Stimulated activated CD8-positive, alpha-beta memory T cell treated with anti-CD3 and anti-CD28 coated beads, Interleukin-4, amount 100 ng/mL, for 1 hour (primary cell): ENCODE results near the gene SHB.

ENCODE experiments used
- DNase-seq, 2 donors: peaks; one replicate each; pipeline ENCODE4 v3.0.0-alpha.2; 2020; ENCODE audit warnings: low read depth in 2 of 2, low spot score in 1 of 2

SHB gene

GRCh38 chr9:38088006-38088925, 19.2 kb upstream of the SHB start:
- peak; percentile 54 to 62 for DNase-seq

GRCh38 chr9:38086496-38086895, 17.5 kb upstream of the SHB start:
- DNase-seq: no peak

DNA sequence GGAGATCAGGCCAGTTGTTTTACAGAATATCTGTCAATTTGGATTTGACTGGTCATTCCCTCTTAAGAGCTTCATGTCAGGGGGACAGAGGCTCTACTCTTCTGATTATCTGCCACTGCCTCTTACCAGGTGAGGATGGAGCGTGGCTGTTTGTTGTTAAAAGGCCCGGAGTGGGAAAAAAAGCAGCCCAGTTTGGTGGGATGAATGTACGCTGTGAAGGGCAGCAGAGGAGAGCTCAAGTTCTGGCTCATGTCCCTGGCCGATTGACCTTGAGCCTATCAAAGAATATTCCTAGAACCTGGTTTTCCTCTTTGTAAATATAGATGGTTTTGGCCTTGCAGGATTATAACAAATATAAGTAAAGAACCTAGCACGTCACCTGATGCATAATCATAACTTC, 16.3 kb upstream of the SHB start:
- no peak for DNase-seq

DNA sequence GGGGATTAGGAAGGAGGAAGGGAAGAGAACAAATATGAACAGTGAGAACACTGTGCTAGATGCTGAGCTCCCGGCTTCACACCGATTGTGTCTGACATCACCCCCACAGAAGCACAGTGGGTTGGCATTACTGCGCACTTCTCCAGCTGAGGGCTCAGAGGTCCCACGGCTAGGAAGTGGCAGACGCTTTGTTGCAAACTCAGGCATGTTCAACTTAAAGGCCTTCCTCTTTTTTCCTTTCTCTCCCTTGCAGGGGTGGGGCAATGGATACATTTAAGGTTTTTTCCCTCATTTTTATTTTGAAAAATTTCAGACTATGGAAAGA, 15.5 kb upstream of the SHB start:
- no peak for DNase-seq

- DNase-seq: no peak
These were observed 15.0 kb upstream of the SHB start for GRCh38 chr9:38083858-38084555.

DNA sequence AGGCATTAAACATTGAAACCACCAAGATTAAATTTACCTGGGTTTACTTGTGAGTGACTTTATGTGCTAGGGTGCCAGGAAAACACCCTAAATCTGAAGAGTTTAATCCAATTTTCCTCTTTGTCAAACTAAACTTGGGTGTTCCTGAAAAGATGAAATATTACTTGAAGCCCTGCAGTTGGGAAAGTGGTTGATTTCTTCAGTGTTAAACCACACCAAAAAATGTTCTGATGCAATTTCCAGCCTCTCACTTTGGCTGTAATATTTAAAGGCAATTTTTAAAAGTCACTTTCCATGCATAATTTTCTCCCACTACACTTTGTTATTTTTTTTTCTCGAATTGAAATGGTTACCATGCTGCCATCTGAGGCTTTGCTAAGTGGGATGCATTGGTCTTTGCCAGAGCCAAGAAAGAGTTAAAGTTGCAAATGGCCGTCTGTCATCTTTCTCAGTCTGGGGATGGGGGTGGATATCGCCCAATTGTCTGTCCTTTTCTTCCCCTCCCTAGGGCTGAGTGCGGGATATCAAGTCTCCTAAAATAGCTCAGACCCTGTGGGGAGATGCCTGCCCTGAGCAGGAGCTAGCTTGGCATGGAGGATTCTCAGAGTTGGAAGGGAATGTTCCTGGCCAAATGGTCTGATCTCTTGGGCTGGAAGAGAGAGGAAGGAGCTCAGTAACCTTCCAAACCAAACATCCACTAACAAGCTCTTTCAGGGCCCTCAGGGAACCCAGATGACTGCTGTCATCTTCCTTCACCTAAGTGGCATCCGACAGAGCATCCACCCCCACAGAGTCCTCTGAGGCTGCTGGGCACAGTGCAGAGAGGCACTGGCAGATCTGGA, 13.6 kb upstream of the SHB start:
- no peak for DNase-seq

DNA sequence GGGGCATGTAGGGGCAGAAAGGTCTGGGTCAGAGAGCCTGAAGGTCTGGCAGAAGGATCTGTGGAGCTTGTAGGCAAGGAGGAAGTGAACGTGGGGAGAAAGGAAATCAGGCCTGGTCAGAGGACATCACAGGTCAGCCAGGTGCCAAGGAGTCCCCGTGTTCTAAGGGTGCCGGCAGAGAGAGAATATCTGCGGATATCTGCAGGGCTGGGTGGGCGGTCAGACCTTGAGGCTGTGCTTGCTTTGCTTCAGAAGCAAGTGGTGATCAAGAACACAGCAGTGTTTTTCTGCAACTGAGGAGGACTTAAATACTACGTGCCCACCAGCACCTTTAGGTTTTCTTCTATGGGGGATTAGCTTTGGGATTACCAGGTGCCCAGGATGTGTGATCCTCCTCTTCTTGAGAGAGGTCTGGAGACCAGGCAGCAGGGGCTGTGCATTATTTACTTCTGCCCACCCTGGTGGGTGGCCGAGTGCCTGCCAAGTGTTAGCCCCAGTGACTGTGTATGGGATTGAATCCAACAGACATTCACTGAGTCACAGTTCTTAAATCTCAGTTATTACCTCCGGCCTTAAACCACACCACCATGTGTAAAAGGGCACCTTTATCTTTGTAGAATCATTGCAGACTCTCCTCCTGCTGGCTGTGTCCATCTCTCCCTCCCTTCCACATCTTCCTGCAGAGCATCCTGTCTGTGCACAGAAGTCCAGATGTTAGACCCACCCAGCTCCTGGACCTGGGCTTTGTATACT, 12.5 kb upstream of the SHB start:
- DNase-seq: no peak

- DNase-seq: no peak
These were observed 10.5 kb upstream of the SHB start for GRCh38 chr9:38079461-38080031.

DNA sequence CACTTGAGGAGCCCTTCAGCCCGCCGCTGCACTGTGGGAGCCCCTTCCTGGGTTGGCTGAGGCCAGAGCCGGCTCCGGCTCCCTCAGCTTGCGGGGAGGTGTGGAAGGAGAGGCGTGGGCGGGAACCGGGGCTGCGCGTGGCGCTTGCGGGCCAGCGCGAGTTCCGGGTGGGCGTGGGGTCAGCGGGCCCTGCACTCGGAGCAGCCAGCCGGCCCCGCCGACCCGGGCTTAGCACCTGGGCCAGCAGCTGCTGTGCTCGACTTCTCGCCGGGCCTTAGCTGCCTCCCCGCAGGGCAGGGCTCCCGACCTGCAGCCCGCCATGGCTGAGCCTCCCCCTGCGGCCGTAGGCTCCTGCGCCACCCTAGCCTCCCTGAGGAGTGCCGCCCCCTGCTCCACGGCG, 6.2 kb upstream of the SHB start:
- DNase-seq: no peak

DNA sequence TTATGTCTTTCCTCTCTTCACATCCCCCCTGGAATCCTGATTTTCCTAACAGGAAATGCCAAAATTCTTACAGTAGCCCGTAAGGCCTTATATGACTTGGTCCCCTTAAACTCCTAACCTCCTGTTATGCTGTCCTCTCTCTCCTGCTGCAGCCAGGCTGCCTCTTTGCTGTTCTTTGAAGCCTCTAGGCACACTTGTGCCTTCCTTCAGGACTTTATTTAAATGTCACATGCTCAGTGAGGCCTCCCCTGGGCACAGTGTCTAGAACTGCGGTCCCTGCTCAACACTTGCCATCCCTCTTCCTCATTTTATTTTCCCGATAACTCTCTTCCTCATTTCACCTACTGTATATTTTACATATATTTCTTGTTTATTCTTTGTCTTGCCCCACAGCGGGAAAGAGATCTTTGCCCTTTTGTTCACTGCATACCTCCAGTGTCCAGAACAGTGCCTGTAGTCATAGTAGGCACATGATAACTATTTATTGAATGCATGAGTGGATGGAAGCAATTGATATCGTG, 5.5 kb upstream of the SHB start:
- no peak for DNase-seq

DNA sequence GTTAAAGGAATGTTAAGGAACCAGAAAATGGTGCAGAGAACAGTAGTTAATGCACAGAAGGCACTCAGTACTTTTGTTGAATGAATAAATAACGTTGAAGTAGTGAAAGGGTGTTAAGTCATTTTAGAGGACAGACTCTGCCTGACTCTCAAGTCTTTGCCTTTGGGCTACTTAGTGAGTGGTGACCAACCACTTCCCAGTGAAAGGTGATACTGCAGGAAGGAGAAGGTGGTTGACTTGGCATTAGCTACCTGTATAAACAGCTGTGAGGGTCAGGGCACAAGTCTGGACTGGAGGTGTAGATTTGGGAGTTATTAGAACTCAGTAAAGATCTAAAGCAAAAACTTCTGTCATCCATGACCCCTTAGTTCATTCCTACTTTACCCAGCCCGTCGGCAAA, 4.9 kb upstream of the SHB start:
- DNase-seq: no peak

DNA sequence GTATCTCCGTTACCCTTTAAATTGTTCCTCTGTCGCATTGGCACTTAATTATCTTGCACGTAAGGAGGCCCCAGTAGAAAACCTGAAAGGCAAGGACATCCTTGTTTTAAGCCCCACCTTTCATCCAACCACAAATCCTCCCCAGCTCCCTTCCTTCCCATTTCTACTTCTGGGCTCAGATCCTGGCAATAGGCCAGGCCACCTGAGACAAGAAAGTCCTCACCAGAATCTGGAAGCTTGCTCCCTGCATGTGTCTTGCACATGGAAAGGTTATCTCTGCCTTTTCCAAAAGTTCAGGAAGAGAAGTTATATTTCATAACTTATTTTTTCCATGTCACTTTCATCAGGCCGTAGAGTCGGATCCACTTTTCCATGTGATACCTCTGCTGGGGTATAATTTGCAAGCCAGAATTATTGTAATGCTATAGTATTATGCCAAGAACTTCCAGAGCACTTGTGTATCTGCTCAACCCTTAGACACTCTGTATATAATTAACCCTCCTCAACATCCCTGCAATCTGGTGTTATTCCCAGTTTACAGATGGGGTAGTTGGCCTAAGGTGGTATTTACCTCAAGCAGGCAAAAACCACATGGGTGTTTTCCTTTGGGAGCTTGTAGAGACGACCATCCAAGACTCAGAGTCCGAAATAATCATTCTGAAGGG, 2.6 kb upstream of the SHB start:
- DNase-seq: no peak

DNA sequence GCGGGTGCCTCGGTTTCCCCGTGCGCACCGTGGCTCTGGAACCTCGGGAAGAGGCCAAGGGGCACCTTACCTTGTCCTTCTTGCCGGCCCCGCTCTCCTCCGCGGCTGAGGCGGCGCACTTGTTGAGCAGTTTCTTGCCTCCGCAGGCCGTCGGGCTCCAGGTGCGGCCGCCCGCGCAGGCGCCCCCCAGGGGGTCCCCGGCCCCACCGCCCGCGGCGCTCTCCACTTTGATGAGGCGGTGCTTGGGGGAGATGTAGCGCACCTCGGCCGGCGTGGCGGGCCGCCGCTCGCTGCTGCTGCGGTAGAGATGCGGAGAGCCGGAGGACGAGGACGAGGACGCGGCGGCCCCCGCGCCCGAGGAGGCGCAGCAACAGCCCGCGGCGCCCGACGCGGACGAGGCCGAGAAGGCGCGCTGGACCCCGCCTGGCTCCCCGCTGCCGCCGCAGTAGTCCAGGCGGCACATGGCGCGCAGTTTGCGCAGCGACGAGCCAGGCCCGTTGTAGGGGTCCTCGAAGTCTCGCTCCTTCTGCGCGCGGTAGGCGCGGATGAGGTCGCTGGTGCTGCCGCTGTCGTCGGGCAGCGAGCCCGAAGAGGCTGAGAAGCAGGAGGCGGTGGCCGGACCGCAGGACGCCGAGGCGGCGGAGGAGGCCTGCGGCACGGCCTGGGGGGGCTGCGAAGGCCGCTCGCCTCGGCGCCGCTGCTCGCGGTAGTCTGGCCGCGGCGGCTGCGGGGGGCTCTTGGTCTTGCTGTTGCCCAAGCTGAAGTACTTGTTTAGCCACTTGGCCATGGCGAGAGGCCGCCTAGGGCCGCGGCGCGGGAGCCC, 957 bp downstream of the SHB start:
- no peak for DNase-seq

DNA sequence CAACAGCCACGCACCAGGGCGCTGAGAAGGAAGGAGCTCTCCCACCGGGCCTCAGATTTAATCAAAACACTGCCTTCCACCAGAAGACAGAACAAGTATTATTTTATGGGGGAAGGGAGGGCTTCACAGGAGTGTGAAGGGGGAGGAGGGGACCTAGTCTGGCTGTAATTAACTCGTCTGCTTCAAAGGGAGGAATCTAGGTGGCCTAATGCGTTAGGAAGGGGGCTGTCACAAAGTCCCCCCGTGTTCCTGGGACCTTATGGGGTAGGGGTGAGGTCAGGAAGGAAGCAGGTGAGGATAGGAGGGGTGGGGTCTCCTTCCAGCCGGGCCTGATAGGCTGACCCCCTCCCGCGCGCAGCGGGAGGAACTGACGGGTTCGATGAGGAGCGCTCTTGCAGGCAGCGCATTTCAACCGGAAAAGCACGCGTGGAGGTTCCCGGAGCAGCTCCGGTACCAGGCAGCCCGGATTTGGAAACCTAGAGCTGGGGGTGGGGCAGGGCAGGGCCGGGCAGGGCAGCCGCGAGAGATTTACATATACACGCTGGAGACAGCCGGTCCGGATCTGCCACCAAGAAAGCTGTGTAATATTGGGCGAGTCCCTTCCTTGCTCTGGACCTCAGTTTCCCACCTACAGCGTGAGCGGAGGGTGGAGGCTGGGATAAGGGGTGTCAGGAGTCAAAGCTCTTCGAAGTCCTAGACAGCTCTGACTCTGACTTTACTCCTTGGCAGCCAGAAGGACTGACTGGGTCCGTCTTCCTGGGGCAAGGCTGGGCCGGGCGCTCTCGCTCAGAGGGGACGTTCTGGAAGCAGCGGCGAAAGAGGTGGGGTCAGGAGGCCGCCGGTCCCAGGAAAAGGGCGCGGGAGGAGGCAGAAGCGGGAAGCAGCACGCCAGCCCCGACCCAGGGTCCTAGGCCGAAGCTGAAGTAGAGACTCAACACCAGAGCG, 1.8 kb downstream of the SHB start:
- DNase-seq: no peak

- no peak for DNase-seq
These were observed 2.7 kb downstream of the SHB start for GRCh38 chr9:38066197-38066913.

GRCh38 chr9:38065369-38066075, 3.5 kb downstream of the SHB start:
- DNase-seq: no peak
